ENCODE measurements around the gene NR5A2.

DNA sequence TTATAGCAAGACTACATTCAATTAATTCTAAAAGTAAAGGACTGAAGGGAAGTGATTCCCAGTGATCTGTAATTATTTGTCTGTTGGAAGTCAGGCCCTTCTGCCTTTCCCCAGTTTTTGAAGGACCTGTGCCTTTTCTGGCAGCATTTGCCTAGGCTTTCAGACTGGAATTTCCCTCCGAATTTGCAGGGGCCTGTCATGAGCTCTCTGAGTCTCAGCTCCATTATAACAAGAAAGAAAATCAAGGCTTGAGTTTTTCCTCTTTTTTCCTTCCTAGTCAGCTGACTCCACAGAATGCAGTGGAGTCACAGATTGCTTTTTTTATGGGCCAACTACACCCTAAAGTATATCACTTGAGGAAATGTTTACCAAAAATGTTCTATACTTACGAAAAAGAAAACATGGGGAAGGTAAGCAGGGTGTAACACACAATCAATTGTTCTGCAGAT, 1.1 kb downstream of the NR5A2 start:
- TF ChIP-seq CTCF (IDR thresholded peaks at IDR 0.05) (no peak), POLR2A (IDR thresholded peaks at IDR 0.05) (no peak)
